Ovary (tissue), 9 donors: Measurements from ENCODE around the gene TGFB2. TPM values are rescaled to one million over a fixed set of nuclear protein-coding genes. Genes with fewer than 3 reads are reported as not detected.

Experiments used
- DNase-seq, 5 donors: peaks; one replicate each; pipeline ENCODE4 v3.0.0-alpha.2; 2019 to 2020
- H3K27ac ChIP-seq, 2 donors: fragments of 200-600 bp; one replicate each; pipeline versions ENCODE4 v1.5.1 to v1.8.0; 2019 to 2022
- H3K27me3 ChIP-seq: fragments of 200-600 bp; one replicate; pipeline ENCODE4 v1.8.0; 2022
- H3K36me3 ChIP-seq: fragments of 200-600 bp; sonication (generic); one replicate; pipeline ENCODE4 v1.5.1; 2019
- H3K4me1 ChIP-seq: one replicate; pipeline ENCODE4 v1.8.1; 2013; ENCODE audit warnings: mild to moderate bottlenecking, moderate library complexity; ENCODE audit not compliant: insufficient read depth
- H3K4me3 ChIP-seq: fragments of 200-600 bp; sonication (generic); one replicate; pipeline ENCODE4 v1.5.1; 2017
- H3K9me3 ChIP-seq, 2 donors: fragments of 200-600 bp in 1 of 2; sonication (generic) in 1 of 2; one replicate each; pipeline versions ENCODE4 v1.5.1 to v1.8.1; 2013 to 2019; ENCODE audit warnings: mild to moderate bottlenecking in 1 of 2, moderate library complexity in 1 of 2
- CTCF ChIP-seq, 3 donors: fragments of 450-650 bp in 2 of 3; fragments of 200-600 bp in 1 of 3; IDR thresholded peaks; one replicate each; pipeline versions ENCODE4 v1.5.1 to v1.8.0; 2016 to 2022; ENCODE audit warnings: antibody characterized with exemption in 3 of 3, mild to moderate bottlenecking in 1 of 3
- EP300 ChIP-seq: sonication (generic); formaldehyde crosslinking; IDR thresholded peaks from one replicate; pipeline ENCODE4 v1.6.1; 2017; ENCODE audit warnings: antibody characterized with exemption
- POLR2A ChIP-seq: fragments of 450-650 bp; IDR thresholded peaks from one replicate; pipeline ENCODE4 v1.6.1; 2017; ENCODE audit warnings: antibody characterized with exemption, mild to moderate bottlenecking, moderate library complexity
- WGBS, 3 donors: extraction: QIAGEN DNeasy Blood & Tissue Kit in 1 of 3; methylation state at CpG; one replicate each; pipeline versions ENCODE4 v1.1.5 to v1.1.7; 2013 to 2017; 5-methylcytosine and 5-hydroxymethylcytosine counted together
- intact Hi-C, 4 donors: fragments of 100-400 bp; cut with DNase I; formaldehyde crosslinking; loops; one replicate each; pipeline versions ENCODE4 v1.11.0 to v1.15.1; 2022 to 2023
- polyA plus RNA-seq, 2 donors: library from polyadenylated mRNA; stranded (reverse); fragments of 200-250 nt in 1 of 2; fragments of 350-450 nt in 1 of 2; fragmentation: Illumina TruSeq in 1 of 2; extraction: RNeasy Lipid Tissue Mini Kit (QIAGEN cat#74804) in 1 of 2; gene quantifications; one replicate each; pipeline ENCODE4 v1.2.3, GENCODE V29; 2013 to 2014
- total RNA-seq, 7 donors: library from RNA; depleted of rRNA in 2 of 7; stranded (reverse); fragments of >200 nt in 2 of 7; fragmentation: NEBNext Ultra II Directional in 3 of 7; extraction: Animal tissue kit (Norgen Biotek cat#: 25700) in 3 of 7; gene quantifications; one replicate each; pipeline versions ENCODE4 v1.1.0 to v1.2.4, GENCODE V29; 2016 to 2023
- donor health status: DM: no; HTN: no; CAD: no; lungs with moderate emphysema.
- donor health status: DM: no; HTN: no; CAD: no.
- donor health status: Bipolar disorder and iron deficiency.
- donor health status: DM: yes; HTN: yes; CAD: no.
- donor health status: DM: no; HTN: no; CAD: no.
- donor health status: DM: yes; HTN: yes; CAD: no.

Gene TGFB2
- total and polyA plus RNA-seq, 9 donors: 3.8 to 29.4 (median 9.3) TPM

GRCh38 chr1:218347723-218348627 is 2.8 kb downstream of the TGFB2 start:
- H3K4me3 ChIP-seq: peak overlapping the region; percentile 62
- intact Hi-C loops: loop anchor here in 1 of 4 donors (10.0 kb wide), 1 partner anchor 827 kb away; the partner anchor contains the start of gene LYPLAL1
- H3K27me3 ChIP-seq: no peaks in the 10 kb centered on the region
- no peaks in the 10 kb centered on the region for H3K36me3 ChIP-seq
- 0 to 2% (median 1%) methylated on average over 9 of the region's 9 CpGs for WGBS, 3 donors
- H3K4me1 ChIP-seq: peaks cover 2% of the 10 kb centered on the region
- no peaks in the 10 kb centered on the region for H3K9me3 ChIP-seq
- peak in 1 of 5 donors; percentile 52 for DNase-seq
- TF ChIP-seq CTCF (IDR thresholded peaks at IDR 0.05): no peak
- no peak for TF ChIP-seq EP300
- no peak for TF ChIP-seq POLR2A
- H3K27ac ChIP-seq: peak overlapping the region; percentile 77 to 80

- no peak for TF ChIP-seq EP300
- no peak for TF ChIP-seq POLR2A
- TF ChIP-seq CTCF (IDR thresholded peaks at IDR 0.05): no peak
- peaks cover 4% of the 10 kb centered on the region for H3K4me1 ChIP-seq
- intact Hi-C loops: loop anchor here in 1 of 4 donors (10.0 kb wide), 1 partner anchor 826 kb away; the partner anchor contains the start of gene LYPLAL1
Observed at GRCh38 chr1:218348628-218349071, 3.5 kb downstream of the TGFB2 start.

GRCh38 chr1:218349348-218350034 is 4.4 kb downstream of the TGFB2 start:
- peaks cover 4% of the 10 kb centered on the region for H3K4me1 ChIP-seq
- no peaks in the 10 kb centered on the region for H3K9me3 ChIP-seq
- no peak overlapping the region for H3K4me3 ChIP-seq
- H3K36me3 ChIP-seq: no peaks in the 10 kb centered on the region
- intact Hi-C loops: loop anchor here in 2 of 4 donors (10.0 kb wide), 2 partner anchors 85 to 825 kb away; partner anchors contain the start of gene LYPLAL1 (in 1 of the 2)
- no peak for DNase-seq
- H3K27me3 ChIP-seq: no peaks in the 10 kb centered on the region
- 17 to 41% (median 24%) methylated on average over 5 of the region's 5 CpGs for WGBS, 3 donors
- TF ChIP-seq POLR2A: no peak
- no peak for TF ChIP-seq CTCF (IDR thresholded peaks at IDR 0.05)
- no peak for TF ChIP-seq EP300
- peak overlapping the region in 1 of 2 donors; percentile 80 for H3K27ac ChIP-seq

More at GRCh38 chr1:218348628-218349071, 3.5 kb downstream of the TGFB2 start:
- no peaks in the 10 kb centered on the region for H3K9me3 ChIP-seq
- DNase-seq: no peak
- peak overlapping the region in 1 of 2 donors; percentile 80 for H3K27ac ChIP-seq
- H3K4me3 ChIP-seq: peak overlapping the region; percentile 62
- 1 to 6% (median 5%) methylated on average over 3 of the region's 3 CpGs for WGBS, 3 donors
- no peaks in the 10 kb centered on the region for H3K27me3 ChIP-seq
- H3K36me3 ChIP-seq: no peaks in the 10 kb centered on the region

- Histone ChIP-seq H3K4me3 (no peak overlapping the region), H3K4me1 (peaks cover 4% of the 10 kb centered on the region), H3K27ac (peak overlapping the region in 1 of 2 donors; percentile 80), H3K27me3 (no peaks in the 10 kb centered on the region), H3K36me3 (no peaks in the 10 kb centered on the region), H3K9me3 (no peaks in the 10 kb centered on the region)
- whole genome bisulfite sequencing, 3 donors: 17 to 43% (median 24%) methylated on average over 7 of the region's 7 CpGs
- no peak for DNase-seq
- no peak for TF ChIP-seq POLR2A
- no peak for TF ChIP-seq EP300
- TF ChIP-seq CTCF (IDR thresholded peaks at IDR 0.05): no peak
- intact Hi-C loops: loop anchor here in 1 of 4 donors (10.0 kb wide), 1 partner anchor 85 kb away; no protein-coding TSS in a partner anchor
Observed at GRCh38 chr1:218350035-218350525, 4.9 kb downstream of the TGFB2 start.
